CD4-positive, alpha-beta T cell treated with Interleukin-15 for 1 hour (primary cell): ENCODE data around the gene NAA15.
"Not testable (repeated sequence)": the region's sequence is repeated elsewhere in the genome, so short reads cannot be mapped to it uniquely, and the experiment has no call there.

Experiments
- DNase-seq: peaks from one replicate; pipeline ENCODE4 v3.0.0-alpha.2; 2020

NAA15 gene

DNA sequence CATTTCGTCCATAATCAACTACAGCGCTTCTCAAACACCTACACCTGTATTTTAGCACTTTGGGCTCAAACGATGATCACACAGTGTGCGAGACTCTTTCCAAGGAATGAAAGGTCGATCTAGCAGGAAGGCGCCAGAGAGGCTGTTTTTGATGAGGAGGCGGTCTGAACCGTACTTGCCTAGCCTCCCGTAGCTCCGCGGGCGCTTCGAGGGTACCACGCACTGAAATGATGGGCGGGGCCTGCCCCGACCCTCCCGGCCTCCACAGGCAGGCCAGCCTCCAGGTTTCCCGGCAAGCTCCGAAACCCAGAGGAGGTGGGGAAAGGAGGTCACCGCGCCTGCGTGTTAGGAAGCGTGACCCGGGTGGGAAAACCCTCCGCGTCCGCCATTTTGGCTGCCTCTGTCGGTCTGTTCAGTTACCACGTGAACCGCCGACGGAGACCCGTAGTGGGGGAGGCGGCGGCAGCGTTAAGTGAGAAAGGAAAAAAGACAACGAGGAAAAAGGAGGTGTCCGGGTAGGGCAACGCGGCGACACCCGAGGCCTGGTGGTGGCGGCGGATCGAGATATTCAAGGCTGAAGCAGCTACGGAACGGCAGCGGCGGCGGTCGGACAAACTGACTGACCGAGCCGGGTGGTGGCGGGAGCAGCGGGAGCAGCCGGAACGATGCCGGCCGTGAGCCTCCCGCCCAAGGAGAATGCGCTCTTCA lies at the start of gene NAA15:
TSS of gene NAA15 (plus strand) at position 393 of the 708 bp plus-strand sequence. CDS start at position 666, 273 bp downstream.
- DNase-seq, result peak; percentile 98

GRCh38 chr4:139253046-139253445 lies 48.3 kb upstream of the NAA15 start:
- no peak for DNase-seq

GRCh38 chr4:139253713-139254112 lies 47.6 kb upstream of the NAA15 start:
- DNase-seq, result no peak

- not testable (repeated sequence) for DNase-seq
Observed at GRCh38 chr4:139255581-139255980, 45.7 kb upstream of the NAA15 start.

DNA sequence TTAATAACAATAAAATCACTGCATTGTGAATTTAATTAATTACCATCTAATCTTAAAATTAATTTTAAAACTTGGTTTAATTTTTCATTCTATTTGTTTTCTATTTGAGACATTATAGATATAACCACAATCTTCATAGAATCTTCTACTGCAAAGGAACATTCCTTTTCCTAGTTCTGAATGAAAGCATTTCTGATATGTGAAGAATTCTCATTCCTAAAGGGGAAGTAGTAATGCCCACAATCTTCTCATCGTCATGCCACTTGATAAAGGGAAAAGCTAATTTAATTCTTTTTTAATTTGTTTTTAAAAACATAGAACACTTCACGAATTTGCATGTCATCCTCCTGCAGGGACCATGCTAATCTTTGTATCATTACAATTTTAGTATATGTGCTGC lies 45.0 kb upstream of the NAA15 start:
- DNase-seq, result no peak

- no peak for DNase-seq
Observed at GRCh38 chr4:139265654-139266053, 35.7 kb upstream of the NAA15 start.

DNA sequence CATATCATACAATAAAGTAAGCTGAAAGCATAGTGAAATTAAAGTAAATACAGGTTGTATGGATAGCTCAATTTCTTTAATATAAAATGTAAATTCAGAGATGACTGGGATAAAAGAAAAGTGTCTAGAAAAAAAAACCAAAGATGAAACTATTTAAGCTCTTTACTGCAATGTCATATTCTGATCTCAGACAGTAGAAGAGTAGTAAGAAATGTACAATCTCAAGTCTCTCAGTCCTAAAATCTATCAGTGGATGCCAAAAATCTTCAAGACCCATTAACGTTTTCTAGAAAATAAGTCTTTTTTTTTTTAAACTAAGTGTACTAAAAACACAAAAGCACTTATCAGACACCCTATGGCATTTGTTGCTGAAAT lies 35.1 kb upstream of the NAA15 start:
- no peak for DNase-seq

DNA sequence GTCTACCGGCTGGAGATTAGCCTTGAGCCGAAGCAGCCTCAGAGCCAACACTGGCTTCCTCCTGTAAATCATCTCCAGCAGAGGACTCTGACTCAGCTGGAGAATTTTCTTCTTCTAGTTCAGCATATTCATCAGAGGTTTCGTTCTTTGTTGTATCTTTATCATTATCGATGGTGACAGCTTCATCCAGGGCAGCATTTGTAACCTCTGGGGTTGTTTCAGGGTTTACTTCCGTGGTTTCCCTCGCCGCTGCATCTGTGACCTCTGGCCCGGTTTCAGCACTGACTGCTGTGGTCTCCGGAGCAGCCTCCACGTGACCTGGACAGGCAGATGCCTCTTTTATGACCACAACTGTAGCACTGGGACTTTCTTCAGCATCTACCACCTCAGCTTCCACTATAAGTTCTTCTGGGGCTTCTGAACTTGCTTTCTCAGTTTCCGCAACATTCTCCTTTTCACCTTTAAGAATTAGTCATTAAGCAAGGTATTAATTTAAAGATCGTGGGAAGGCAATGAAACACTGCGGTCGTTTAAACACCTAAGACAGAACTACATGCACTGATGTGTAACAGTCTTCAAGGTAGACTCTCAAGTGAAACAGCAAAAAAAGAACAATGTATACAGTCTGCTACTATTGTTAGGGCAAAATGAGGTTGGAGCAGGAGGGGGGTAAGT lies 34.6 kb upstream of the NAA15 start:
- peak; percentile 76 for DNase-seq

- no peak for DNase-seq
Observed at GRCh38 chr4:139267301-139267700, 34.0 kb upstream of the NAA15 start.

DNA sequence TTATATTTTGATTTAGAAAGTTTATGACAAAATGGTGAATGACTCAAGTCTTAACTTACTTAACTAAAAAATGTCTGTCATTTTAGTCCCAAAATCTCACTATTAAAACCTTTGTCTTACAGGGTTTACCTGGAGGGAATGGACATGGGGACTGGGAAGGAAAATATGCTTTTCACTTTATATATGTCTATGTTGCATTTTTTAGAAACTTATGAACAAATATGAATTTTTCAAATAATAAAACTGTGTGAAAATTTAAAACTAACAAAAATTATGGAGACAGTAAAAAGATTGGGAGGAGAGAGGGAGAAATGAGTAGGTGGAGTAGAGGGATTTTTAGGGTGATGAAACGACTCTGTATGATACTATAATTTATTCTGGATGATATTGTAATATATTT lies 27.5 kb upstream of the NAA15 start:
- DNase-seq, result no peak

GRCh38 chr4:139274790-139275189 lies 26.5 kb upstream of the NAA15 start:
- DNase-seq, result no peak

DNA sequence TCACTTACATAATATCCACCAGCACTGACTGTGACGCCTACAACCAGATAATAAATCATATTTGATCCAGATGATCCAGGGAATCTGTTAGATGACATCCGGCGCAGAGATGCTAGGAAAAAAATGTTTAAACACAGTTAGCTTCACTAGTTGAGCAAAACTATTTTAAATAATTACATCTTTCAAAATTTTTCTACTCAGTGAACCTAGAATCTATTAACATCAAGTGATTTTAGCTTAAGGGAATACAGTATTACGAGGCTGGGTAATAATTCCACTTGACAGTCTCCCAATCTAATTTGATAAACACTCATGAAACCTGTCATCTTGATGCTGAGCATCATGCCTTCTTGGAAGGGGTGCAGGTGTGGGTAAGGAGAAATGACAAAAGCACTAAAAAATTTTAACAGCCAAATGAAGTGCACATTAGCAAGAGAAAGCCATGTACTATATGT lies 26.0 kb upstream of the NAA15 start:
- DNase-seq, result no peak

GRCh38 chr4:139278485-139278884 lies 22.8 kb upstream of the NAA15 start:
- DNase-seq, result no peak

GRCh38 chr4:139278912-139279759 lies 22.2 kb upstream of the NAA15 start:
- DNase-seq, result no peak

- no peak for DNase-seq
Observed at GRCh38 chr4:139279760-139280620, 21.3 kb upstream of the NAA15 start, which contains the start of gene MGARP. MGARP (minus strand) TSS chr4:139280225; CDS start chr4:139280158, 67 bp downstream.

DNA sequence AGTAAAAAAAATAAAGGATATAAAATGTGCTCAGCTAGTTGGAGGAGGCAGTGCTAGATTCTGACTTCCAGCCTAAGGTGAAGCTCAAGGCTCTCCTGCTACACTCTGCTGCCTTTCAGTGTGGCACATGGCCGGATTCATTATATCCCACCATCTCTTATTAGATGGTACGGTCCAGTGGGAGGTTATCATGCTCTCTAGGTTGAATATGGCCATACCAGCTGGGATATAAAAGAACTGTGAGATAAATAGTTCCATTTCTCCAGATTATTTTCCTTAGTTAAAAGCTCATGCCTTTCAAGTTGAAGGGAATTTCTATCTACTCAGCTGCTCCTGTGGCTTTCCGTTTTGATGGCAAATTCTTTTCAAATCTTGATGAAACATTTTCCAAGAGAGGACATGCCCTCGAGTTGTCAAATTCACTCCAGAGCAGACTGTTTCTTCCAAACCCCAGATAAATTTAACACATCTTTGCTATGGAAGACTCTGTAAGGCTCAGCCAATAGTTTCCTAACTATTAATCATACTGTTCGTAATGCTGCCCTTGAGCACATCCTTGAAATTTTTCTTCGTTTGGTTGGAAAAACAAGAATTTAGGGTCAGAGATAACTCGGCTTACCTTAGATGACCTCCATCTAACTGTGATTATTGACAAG lies 19.1 kb upstream of the NAA15 start:
- DNase-seq, result no peak

GRCh38 chr4:139282721-139283075 lies 18.6 kb upstream of the NAA15 start:
- no peak for DNase-seq

- DNase-seq, result no peak
Observed at GRCh38 chr4:139286186-139286698, 15.1 kb upstream of the NAA15 start.

- peak; percentile 93 for DNase-seq
Observed at GRCh38 chr4:139295206-139295941, 5.9 kb upstream of the NAA15 start.

GRCh38 chr4:139295942-139296299 lies 5.4 kb upstream of the NAA15 start:
- DNase-seq, result no peak

DNA sequence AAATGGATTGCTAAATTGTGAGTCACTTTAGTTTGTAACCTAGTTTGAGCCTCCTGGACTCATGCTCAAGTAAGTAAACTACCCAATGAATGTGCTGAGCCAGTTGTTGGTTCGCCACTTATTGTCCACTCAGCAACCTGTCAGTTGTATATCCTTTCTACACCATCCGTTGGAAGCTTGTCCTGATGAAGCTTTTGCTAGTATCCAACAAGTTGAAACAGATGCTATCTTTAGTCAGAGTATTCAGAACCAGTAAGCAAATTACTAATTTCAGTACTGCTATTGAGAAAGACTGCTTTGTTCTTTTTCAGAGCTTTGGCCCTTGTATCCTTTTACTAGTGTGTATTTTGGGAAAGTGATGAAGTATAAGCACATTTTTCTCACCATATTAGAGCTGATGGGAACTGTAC lies 4.3 kb upstream of the NAA15 start:
- no peak for DNase-seq
